ENCODE results near the gene KDSR. TPM values are rescaled to one million over a fixed set of nuclear protein-coding genes. Genes with fewer than 3 reads are reported as not detected.

Gene KDSR
- total RNA-seq, 1 experiment from 2014 or later: 493 TPM

DNA sequence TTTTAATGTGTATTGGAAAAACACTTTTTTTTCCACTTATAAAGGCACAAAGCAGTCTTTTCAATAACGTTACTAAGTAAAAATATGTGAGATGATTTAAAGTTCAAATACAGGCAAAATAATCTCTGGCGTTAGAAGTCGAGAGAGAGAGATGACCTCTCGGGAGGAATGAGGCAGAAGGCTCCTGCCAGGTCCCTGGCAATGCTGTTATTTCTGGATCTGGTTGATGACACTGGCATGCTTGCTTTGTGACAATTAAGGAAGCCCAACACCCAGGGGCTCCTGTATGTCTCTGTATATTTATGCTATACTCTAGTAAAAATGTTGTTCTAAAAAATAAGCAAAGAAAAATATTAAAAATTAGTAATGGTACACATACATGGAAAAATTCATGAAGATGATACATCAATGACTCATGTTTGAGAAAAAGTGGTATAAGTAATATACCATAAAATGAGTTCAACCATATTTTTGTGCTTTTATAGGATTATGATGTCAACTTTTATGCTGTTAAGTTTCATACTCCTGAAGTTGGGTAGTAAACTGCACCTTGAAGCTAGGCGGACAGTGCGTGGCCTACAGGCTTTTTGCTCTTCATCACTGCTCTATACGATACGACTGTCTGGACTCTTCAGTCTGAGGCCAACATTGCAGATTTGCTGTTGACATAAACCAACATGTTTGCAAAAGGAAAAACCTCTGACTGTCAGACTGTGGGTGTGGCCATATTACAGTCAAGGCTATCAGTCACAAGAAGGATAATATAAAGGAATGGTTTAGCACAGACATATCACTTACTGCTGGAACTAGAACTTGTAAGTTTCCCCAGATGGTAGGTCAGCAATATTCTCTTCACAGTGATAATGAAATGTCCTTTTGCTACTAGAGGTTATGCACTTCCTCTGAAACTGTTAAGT is 35.5 kb upstream of the KDSR start:
- Histone ChIP-seq H3K4me1 (ENCODE audit: insufficient read depth, low read length, poor library complexity, severe bottlenecking) (no peaks in the 10 kb centered on the region), H3K27me3 (replicated peaks; ENCODE audit: insufficient read depth, low read depth, low read length, poor library complexity) (no peaks in the 10 kb centered on the region), H3K27ac (ENCODE audit: low read depth, low read length, poor library complexity, severe bottlenecking) (no peak overlapping the region), H3K4me3 (ENCODE audit: low read depth, low read length, poor library complexity, severe bottlenecking) (no peak overlapping the region), H3K9me3 (ENCODE audit: low read depth, low read length, poor library complexity, severe bottlenecking) (no peaks in the 10 kb centered on the region), H3K36me3 (ENCODE audit: insufficient read depth, low read length, poor library complexity, severe bottlenecking) (peaks cover 80% of the 10 kb centered on the region)
- intact Hi-C loops (cut with micrococcal nuclease; ENCODE audit: unreplicated experiment): no loop called here
- no TSS peak for BruUV-seq (replicated peaks)
- ChIA-PET POLR2A (ENCODE audit: low non-redundant PET) (no interaction called here), CTCF (no interaction called here)
- TF ChIP-seq, protein P1, sequence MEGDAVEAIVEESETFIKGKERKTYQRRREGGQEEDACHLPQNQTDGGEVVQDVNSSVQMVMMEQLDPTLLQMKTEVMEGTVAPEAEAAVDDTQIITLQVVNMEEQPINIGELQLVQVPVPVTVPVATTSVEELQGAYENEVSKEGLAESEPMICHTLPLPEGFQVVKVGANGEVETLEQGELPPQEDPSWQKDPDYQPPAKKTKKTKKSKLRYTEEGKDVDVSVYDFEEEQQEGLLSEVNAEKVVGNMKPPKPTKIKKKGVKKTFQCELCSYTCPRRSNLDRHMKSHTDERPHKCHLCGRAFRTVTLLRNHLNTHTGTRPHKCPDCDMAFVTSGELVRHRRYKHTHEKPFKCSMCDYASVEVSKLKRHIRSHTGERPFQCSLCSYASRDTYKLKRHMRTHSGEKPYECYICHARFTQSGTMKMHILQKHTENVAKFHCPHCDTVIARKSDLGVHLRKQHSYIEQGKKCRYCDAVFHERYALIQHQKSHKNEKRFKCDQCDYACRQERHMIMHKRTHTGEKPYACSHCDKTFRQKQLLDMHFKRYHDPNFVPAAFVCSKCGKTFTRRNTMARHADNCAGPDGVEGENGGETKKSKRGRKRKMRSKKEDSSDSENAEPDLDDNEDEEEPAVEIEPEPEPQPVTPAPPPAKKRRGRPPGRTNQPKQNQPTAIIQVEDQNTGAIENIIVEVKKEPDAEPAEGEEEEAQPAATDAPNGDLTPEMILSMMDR (conservative IDR thresholded peaks at IDR 0.05; ENCODE audit: low read depth, low read length): no peak
- TF ChIP-seq EZH2 (IDR thresholded peaks at IDR 0.05; ENCODE audit: borderline replicate concordance, low read depth, low read length, poor library complexity, severe bottlenecking): no peak
- DNase-seq (ENCODE audit: low spot score): no peak

DNA sequence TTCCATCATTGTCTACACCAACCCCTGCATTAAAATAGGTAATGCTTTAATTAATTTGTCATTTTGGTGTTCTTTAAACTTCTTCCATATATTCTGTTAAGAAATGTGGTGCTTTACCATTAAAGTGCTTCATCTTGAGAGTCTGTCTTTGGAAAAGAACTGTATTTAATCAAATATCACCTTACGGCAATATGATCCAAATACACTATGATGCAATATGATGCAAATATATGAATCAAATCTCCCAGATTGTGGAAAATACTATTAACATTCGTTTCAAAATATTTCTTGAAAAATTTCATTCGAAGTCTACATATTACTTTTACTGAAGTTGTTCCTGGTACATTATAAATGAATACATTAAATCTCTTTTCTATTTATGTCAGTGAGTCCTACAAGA is 32.3 kb upstream of the KDSR start:
- ChIA-PET POLR2A (ENCODE audit: low non-redundant PET) (interaction anchor here (0.6 kb wide), 1 partner anchor 19 kb away, joined by 4 read pairs; no protein-coding TSS in a partner anchor), CTCF (no interaction called here)
- Histone ChIP-seq H3K4me3 (ENCODE audit: low read depth, low read length, poor library complexity, severe bottlenecking) (no peak overlapping the region), H3K4me1 (ENCODE audit: insufficient read depth, low read length, poor library complexity, severe bottlenecking) (no peaks in the 10 kb centered on the region), H3K27ac (ENCODE audit: low read depth, low read length, poor library complexity, severe bottlenecking) (no peak overlapping the region), H3K36me3 (ENCODE audit: insufficient read depth, low read length, poor library complexity, severe bottlenecking) (peaks cover 98% of the 10 kb centered on the region), H3K27me3 (replicated peaks; ENCODE audit: insufficient read depth, low read depth, low read length, poor library complexity) (no peaks in the 10 kb centered on the region), H3K9me3 (ENCODE audit: low read depth, low read length, poor library complexity, severe bottlenecking) (no peaks in the 10 kb centered on the region)
- TF ChIP-seq EZH2 (IDR thresholded peaks at IDR 0.05; ENCODE audit: borderline replicate concordance, low read depth, low read length, poor library complexity, severe bottlenecking): no peak
- TF ChIP-seq, protein P1 (conservative IDR thresholded peaks at IDR 0.05; ENCODE audit: low read depth, low read length): no peak
- DNase-seq (ENCODE audit: low spot score): no peak
- BruUV-seq (replicated peaks): no TSS peak
- intact Hi-C loops (cut with micrococcal nuclease; ENCODE audit: unreplicated experiment): no loop called here

DNA sequence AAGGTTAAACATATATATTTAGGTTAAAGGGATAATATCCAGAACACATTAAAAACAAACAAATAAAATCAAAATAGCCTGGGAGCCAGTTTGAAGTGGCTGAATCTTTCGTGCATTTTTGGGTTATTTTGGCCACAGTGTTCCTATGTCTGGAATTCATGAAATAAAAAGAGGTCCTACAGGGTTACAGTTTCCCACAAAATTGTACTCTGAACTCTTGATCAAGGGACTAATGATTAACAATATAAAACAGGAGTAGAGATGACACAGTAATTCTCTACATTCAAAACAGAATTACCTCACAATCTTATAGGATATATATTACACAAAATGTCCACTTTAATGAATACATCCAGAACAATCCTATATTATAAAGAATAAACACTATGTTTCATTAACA is 30.3 kb upstream of the KDSR start:
- Histone ChIP-seq H3K27me3 (replicated peaks; ENCODE audit: insufficient read depth, low read depth, low read length, poor library complexity) (no peaks in the 10 kb centered on the region), H3K27ac (ENCODE audit: low read depth, low read length, poor library complexity, severe bottlenecking) (no peak overlapping the region), H3K9me3 (ENCODE audit: low read depth, low read length, poor library complexity, severe bottlenecking) (no peaks in the 10 kb centered on the region), H3K36me3 (ENCODE audit: insufficient read depth, low read length, poor library complexity, severe bottlenecking) (peaks cover 95% of the 10 kb centered on the region), H3K4me3 (ENCODE audit: low read depth, low read length, poor library complexity, severe bottlenecking) (no peak overlapping the region), H3K4me1 (ENCODE audit: insufficient read depth, low read length, poor library complexity, severe bottlenecking) (no peaks in the 10 kb centered on the region)
- intact Hi-C loops (cut with micrococcal nuclease; ENCODE audit: unreplicated experiment): no loop called here
- no TSS peak for BruUV-seq (replicated peaks)
- CTCF ChIA-PET: no interaction called here
- TF ChIP-seq, protein P1 (conservative IDR thresholded peaks at IDR 0.05; ENCODE audit: low read depth, low read length): no peak
- no peak for TF ChIP-seq EZH2 (IDR thresholded peaks at IDR 0.05; ENCODE audit: borderline replicate concordance, low read depth, low read length, poor library complexity, severe bottlenecking)
- POLR2A ChIA-PET (ENCODE audit: low non-redundant PET): no interaction called here
- DNase-seq (ENCODE audit: low spot score): no peak
